GM19023 (cell line): ENCODE results near the gene WDR73.

Experiments used
- ATAC-seq: cut with Tn5 transposase; IDR thresholded peaks from one replicate; pipeline ENCODE4 v1.9.1; 2021; ENCODE audit warnings: mild to moderate bottlenecking, moderate library complexity; ENCODE audit not compliant: unreplicated experiment

WDR73 gene

DNA sequence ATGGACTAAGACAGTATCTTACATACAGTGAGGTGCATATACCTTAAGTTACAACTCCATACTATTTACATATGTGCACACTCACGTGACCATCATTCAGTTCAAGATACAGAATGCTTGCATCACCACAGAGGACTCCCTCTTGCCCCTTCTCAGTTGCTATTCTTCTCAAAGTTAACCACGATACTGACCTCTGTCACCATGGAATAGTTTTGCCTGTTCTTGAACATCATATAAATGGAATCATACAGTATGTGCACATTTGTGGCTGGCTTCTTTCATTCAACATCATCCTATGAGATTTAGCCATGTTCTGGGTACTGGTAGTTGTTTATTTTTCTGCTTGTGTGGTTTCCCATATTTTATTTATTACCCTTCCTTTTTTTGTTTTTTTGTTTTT, 63.7 kb downstream of the WDR73 start:
- no peak for ATAC-seq
